Ascending aorta (tissue), 2 donors: ENCODE data around the gene ICA1. TPM values are rescaled to one million over a fixed set of nuclear protein-coding genes. Genes with fewer than 3 reads are reported as not detected.

Experiments used
- DNase-seq, 2 donors: peaks; one replicate each; pipeline ENCODE4 v3.0.0-alpha.2; 2019; ENCODE audit warnings: low spot score in 2 of 2
- H3K27ac ChIP-seq, 2 donors: fragments of 200-600 bp; sonication (generic); one replicate each; pipeline ENCODE4 v1.5.1; 2016 to 2017; ENCODE audit warnings: mild to moderate bottlenecking in 1 of 2
- H3K27me3 ChIP-seq: fragments of 200-600 bp; sonication (generic); one replicate; pipeline ENCODE4 v1.5.1; 2017
- H3K36me3 ChIP-seq, 2 donors: fragments of 200-600 bp; sonication (generic); one replicate each; pipeline ENCODE4 v1.5.1; 2016
- H3K4me1 ChIP-seq, 2 donors: fragments of 200-600 bp; sonication (generic); one replicate each; pipeline ENCODE4 v1.5.1; 2016 to 2017; ENCODE audit warnings: mild to moderate bottlenecking in 1 of 2
- H3K4me3 ChIP-seq, 2 donors: fragments of 200-600 bp; sonication (generic); one replicate each; pipeline ENCODE4 v1.5.1; 2016 to 2017; ENCODE audit warnings: mild to moderate bottlenecking in 1 of 2
- H3K9me3 ChIP-seq, 2 donors: fragments of 200-600 bp; sonication (generic); one replicate each; pipeline ENCODE4 v1.5.1; 2016
- intact Hi-C: fragments of 100-400 bp; cut with DNase I; formaldehyde crosslinking; loops from one replicate; pipeline ENCODE4 v1.15.1; 2023
- total RNA-seq: library from RNA; depleted of rRNA; stranded (reverse); fragments of >200 nt; gene quantifications from one replicate; pipeline ENCODE4 v1.1.0, GENCODE V29; 2016
- TF ChIP-seq, protein P1 (sequence below), 3 experiments: fragments of 200-600 bp in 2 of 3; fragments of 450-650 bp in 1 of 3; sonication (generic) in 2 of 3; IDR thresholded peaks; one replicate each; pipeline ENCODE4 v1.5.1; 2016 to 2019; ENCODE audit warnings: antibody characterized with exemption in 3 of 3, mild to moderate bottlenecking in 1 of 3, moderate library complexity in 1 of 3

The ICA1 gene
- total RNA-seq, 1 donor from 2014 or later = 18.3 TPM

DNA sequence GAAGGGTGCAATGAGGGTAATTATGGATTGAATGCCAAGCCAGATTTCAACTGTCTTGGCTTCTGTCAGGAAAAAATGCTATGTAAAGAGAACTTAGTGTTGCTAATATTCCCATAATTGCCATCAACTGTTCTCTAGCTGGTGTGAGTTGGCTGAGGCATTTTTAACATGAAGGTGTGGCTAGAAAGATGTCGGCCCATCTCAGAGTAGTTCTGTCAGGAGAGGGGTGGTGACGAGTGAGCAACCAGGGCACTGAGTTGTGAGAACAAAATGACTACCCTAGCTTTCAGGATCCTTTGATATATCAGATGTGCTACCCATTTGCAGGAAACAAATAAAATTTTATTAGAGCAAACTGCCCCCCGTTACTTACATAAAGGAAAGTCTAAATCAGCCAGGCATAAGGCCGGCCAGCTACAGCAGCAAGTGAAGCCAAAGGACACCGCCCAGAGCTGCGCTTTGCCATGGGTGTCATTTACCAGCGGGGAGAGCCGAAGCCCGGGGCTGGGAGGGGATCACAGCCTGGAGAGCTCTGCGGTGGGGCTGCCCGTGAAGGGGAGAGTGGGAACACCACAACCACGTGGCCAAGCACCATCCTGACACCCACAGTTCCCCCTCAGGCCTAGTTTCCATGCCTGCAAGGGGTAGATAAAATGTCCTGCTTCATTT is 141.4 kb downstream of the ICA1 start:
- Histone ChIP-seq H3K27me3 (no peaks in the 10 kb centered on the region), H3K27ac (no peak overlapping the region), H3K36me3 (no peaks in the 10 kb centered on the region), H3K4me3 (no peak overlapping the region), H3K9me3 (no peaks in the 10 kb centered on the region), H3K4me1 (no peaks in the 10 kb centered on the region)
- TF ChIP-seq, protein P1, sequence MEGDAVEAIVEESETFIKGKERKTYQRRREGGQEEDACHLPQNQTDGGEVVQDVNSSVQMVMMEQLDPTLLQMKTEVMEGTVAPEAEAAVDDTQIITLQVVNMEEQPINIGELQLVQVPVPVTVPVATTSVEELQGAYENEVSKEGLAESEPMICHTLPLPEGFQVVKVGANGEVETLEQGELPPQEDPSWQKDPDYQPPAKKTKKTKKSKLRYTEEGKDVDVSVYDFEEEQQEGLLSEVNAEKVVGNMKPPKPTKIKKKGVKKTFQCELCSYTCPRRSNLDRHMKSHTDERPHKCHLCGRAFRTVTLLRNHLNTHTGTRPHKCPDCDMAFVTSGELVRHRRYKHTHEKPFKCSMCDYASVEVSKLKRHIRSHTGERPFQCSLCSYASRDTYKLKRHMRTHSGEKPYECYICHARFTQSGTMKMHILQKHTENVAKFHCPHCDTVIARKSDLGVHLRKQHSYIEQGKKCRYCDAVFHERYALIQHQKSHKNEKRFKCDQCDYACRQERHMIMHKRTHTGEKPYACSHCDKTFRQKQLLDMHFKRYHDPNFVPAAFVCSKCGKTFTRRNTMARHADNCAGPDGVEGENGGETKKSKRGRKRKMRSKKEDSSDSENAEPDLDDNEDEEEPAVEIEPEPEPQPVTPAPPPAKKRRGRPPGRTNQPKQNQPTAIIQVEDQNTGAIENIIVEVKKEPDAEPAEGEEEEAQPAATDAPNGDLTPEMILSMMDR (IDR thresholded peaks at IDR 0.05) = no peak
- no peak for DNase-seq
- intact Hi-C loops = no loop called here

DNA sequence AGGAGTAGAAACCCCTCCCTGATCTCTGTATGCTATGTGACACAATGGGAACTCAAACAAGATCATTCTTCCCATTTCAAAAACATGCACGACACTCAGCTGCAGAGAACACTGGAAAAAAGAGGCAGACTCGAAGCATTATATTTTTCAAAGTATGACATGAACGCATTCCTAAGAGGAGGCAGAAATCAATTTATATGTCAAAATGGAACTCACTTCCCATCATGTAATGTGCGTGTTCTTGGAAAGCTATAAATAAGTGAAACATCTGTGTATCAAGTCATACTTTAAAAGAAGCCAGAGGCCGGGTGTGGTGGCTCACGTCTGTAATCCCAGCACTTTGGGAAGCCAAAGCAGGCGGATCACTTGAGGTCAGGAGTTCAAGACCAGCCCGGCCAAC is 142.7 kb downstream of the ICA1 start:
- Histone ChIP-seq H3K4me1 (no peaks in the 10 kb centered on the region), H3K4me3 (no peak overlapping the region), H3K9me3 (no peaks in the 10 kb centered on the region), H3K36me3 (no peaks in the 10 kb centered on the region), H3K27ac (no peak overlapping the region), H3K27me3 (no peaks in the 10 kb centered on the region)
- TF ChIP-seq, protein P1 (IDR thresholded peaks at IDR 0.05) = no peak
- intact Hi-C loops = loop anchor here (10.0 kb wide), 1 partner anchor 64 kb away; no protein-coding TSS in a partner anchor
- no peak for DNase-seq

DNA sequence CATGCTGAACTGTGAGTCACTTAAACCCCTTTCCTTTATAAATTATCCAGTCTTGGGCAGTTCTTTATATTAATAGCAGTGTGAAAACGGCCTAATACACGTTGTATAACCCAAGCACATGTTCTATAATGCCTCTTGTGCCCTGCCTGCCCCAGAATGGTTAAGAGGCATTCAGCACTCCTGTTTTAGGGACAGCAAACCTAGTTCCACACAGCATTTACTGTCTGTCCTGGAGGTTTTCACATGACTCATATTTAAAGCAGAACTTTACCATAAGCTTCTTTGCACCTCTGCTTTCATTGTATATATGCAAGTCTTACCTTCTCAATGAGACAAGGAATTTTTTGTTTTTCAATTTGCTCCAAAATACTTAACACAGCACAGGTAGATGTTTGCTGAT is 144.8 kb downstream of the ICA1 start:
- TF ChIP-seq, protein P1 (IDR thresholded peaks at IDR 0.05) = no peak
- intact Hi-C loops = loop anchor here (10.0 kb wide), 1 partner anchor 62 kb away; no protein-coding TSS in a partner anchor
- Histone ChIP-seq H3K27ac (no peak overlapping the region), H3K4me1 (no peaks in the 10 kb centered on the region), H3K36me3 (no peaks in the 10 kb centered on the region), H3K9me3 (no peaks in the 10 kb centered on the region), H3K4me3 (no peak overlapping the region), H3K27me3 (no peaks in the 10 kb centered on the region)
- no peak for DNase-seq

- TF ChIP-seq, protein P1 (IDR thresholded peaks at IDR 0.05) = no peak
- H3K4me3 ChIP-seq = no peak overlapping the region
- intact Hi-C loops = loop anchor here (10.0 kb wide), 1 partner anchor 61 kb away; no protein-coding TSS in a partner anchor
Observed at GRCh38 chr7:8115547-8116402, 146.2 kb downstream of the ICA1 start.

GRCh38 chr7:8114175-8114574 is 147.8 kb downstream of the ICA1 start:
- no peaks in the 10 kb centered on the region for H3K9me3 ChIP-seq
- H3K4me1 ChIP-seq = no peaks in the 10 kb centered on the region
- no peak overlapping the region for H3K27ac ChIP-seq
- intact Hi-C loops = loop anchor here (10.0 kb wide), 1 partner anchor 59 kb away; no protein-coding TSS in a partner anchor
- DNase-seq = no peak
- H3K27me3 ChIP-seq = no peaks in the 10 kb centered on the region
- no peaks in the 10 kb centered on the region for H3K36me3 ChIP-seq
- TF ChIP-seq, protein P1 (IDR thresholded peaks at IDR 0.05) = no peak
- H3K4me3 ChIP-seq = no peak overlapping the region

More at GRCh38 chr7:8115547-8116402, 146.2 kb downstream of the ICA1 start:
- Histone ChIP-seq H3K27me3 (no peaks in the 10 kb centered on the region), H3K27ac (no peak overlapping the region), H3K9me3 (no peaks in the 10 kb centered on the region), H3K4me1 (no peaks in the 10 kb centered on the region), H3K36me3 (no peaks in the 10 kb centered on the region)
- DNase-seq = no peak
